ENCODE measurements around the gene NRGN.

DNA sequence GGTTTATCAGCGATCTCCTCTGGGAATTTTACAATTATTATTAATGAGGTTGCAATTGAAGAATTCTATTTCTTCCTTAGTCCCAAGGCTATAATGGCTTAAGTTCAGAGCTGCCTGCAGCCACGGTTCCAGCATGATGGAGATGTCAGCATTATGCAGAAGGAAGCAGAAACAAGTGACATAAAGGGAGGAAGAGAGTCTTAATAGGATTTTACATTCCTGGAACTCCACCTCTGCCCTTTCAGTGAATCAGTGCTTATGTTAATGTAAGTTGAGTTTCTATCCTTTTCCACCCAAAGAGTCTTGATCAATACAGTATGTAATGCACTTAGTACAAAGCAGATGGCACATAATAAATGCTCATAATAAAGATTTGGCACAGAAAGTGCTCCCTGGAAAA is 11.6 kb upstream of the NRGN start:
- no peak for TF ChIP-seq SIN3A (IDR thresholded peaks at IDR 0.05; ENCODE audit: borderline replicate concordance, insufficient read depth, low read length)
- no peak for TF ChIP-seq POLR2AphosphoS5 (IDR thresholded peaks at IDR 0.05; ENCODE audit: low read depth, low read length)
- TF ChIP-seq TAF1 (IDR thresholded peaks at IDR 0.05; ENCODE audit: borderline replicate concordance, insufficient read depth, low read length) = no peak
